ENCODE measurements around the gene GPRIN1. TPM values are rescaled to one million over a fixed set of nuclear protein-coding genes. Genes with fewer than 3 reads are reported as not detected.

The GPRIN1 gene
- total RNA-seq, 2 donors from 2014 or later: 2.1 to 3.1 TPM

GRCh38 chr5:176640616-176641015 is 30.7 kb upstream of the GPRIN1 start:
- Histone ChIP-seq H3K27ac (no peak overlapping the region), H3K9ac (ENCODE audit: low read depth in 2 of 2, low read length in 2 of 2) (no peak overlapping the region)
- intact Hi-C loops (cut with DNase I): no loop called here

GRCh38 chr5:176639981-176640380 is 30.0 kb upstream of the GPRIN1 start:
- Histone ChIP-seq H3K9ac (ENCODE audit: low read depth in 2 of 2, low read length in 2 of 2) (no peak overlapping the region), H3K27ac (no peak overlapping the region), H3K27me3 (no peaks in the 10 kb centered on the region), H3K4me3 (no peak overlapping the region), H3K36me3 (no peaks in the 10 kb centered on the region), H3K4me1 (no peaks in the 10 kb centered on the region), H3K9me3 (no peaks in the 10 kb centered on the region)
- intact Hi-C loops (cut with DNase I): no loop called here
- no peak for TF ChIP-seq CTCF (IDR thresholded peaks at IDR 0.05)
- DNase-seq: no peak

More at GRCh38 chr5:176640616-176641015, 30.7 kb upstream of the GPRIN1 start:
- TF ChIP-seq CTCF (IDR thresholded peaks at IDR 0.05): no peak
- H3K36me3 ChIP-seq: no peaks in the 10 kb centered on the region
- no peak overlapping the region for H3K4me3 ChIP-seq
- no peaks in the 10 kb centered on the region for H3K9me3 ChIP-seq
- H3K27me3 ChIP-seq: no peaks in the 10 kb centered on the region
- DNase-seq: no peak
- H3K4me1 ChIP-seq: no peaks in the 10 kb centered on the region

DNA sequence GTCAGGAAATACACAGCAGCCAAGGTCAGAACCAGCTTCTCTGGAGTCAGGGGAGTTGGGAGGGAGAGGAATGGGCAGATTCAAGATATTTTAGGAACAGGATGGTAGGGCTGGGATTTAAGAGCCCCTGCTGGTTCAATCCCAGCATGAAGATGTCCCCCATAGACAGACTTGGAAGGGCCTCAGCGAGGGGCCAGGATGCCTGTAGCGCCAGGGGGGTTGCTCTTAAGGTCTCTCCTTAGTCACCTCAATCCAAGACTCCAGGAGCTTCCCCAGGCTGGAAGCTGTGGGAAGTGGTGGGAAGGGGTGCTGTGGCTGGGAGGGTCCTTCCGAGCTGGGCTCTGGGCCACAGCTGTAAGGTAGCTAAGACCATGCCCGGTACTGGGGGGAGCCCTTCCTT is 29.3 kb upstream of the GPRIN1 start:
- Histone ChIP-seq H3K27ac (no peak overlapping the region), H3K4me1 (no peaks in the 10 kb centered on the region), H3K4me3 (no peak overlapping the region), H3K9me3 (no peaks in the 10 kb centered on the region), H3K27me3 (no peaks in the 10 kb centered on the region), H3K36me3 (no peaks in the 10 kb centered on the region), H3K9ac (ENCODE audit: low read depth in 2 of 2, low read length in 2 of 2) (no peak overlapping the region)
- no peak for DNase-seq
- TF ChIP-seq CTCF (IDR thresholded peaks at IDR 0.05): no peak
- intact Hi-C loops (cut with DNase I): no loop called here

GRCh38 chr5:176638437-176638836 is 28.5 kb upstream of the GPRIN1 start:
- no peaks in the 10 kb centered on the region for H3K27me3 ChIP-seq
- no peak for DNase-seq
- intact Hi-C loops (cut with DNase I): no loop called here

DNA sequence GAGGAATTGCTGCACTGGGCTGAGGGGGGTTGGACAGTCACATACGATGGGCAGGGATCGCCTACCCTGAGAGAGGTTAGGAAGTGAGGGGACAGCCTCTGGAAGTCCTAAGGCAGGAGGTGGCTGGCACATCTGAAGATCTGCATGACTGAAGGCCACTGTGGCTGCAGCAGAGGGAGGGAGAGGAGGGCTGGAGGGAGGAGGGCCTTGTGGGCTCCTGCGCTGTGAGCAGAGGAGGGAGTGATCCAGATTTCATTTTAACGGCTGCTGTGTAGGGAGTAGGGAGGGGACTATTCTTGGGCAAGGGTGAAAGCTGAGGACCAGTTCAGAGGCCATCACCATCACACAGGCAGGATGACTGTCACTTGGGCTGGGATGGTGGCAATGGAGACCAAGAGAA is 27.6 kb upstream of the GPRIN1 start:
- Histone ChIP-seq H3K9ac (ENCODE audit: low read depth in 2 of 2, low read length in 2 of 2) (no peak overlapping the region), H3K9me3 (no peaks in the 10 kb centered on the region), H3K4me3 (no peak overlapping the region), H3K36me3 (no peaks in the 10 kb centered on the region), H3K27ac (no peak overlapping the region), H3K27me3 (no peaks in the 10 kb centered on the region), H3K4me1 (no peaks in the 10 kb centered on the region)
- DNase-seq: no peak
- TF ChIP-seq CTCF (IDR thresholded peaks at IDR 0.05): no peak
- intact Hi-C loops (cut with DNase I): no loop called here

More at GRCh38 chr5:176638437-176638836, 28.5 kb upstream of the GPRIN1 start:
- TF ChIP-seq CTCF (IDR thresholded peaks at IDR 0.05): no peak
- H3K9ac ChIP-seq (ENCODE audit: low read depth in 2 of 2, low read length in 2 of 2): no peak overlapping the region
- no peaks in the 10 kb centered on the region for H3K4me1 ChIP-seq
- H3K27ac ChIP-seq: no peak overlapping the region
- no peak overlapping the region for H3K4me3 ChIP-seq
- no peaks in the 10 kb centered on the region for H3K9me3 ChIP-seq
- H3K36me3 ChIP-seq: no peaks in the 10 kb centered on the region

GRCh38 chr5:176636426-176636825 is 26.5 kb upstream of the GPRIN1 start:
- intact Hi-C loops (cut with DNase I): no loop called here
- H3K9me3 ChIP-seq: no peaks in the 10 kb centered on the region
- DNase-seq: no peak
- no peaks in the 10 kb centered on the region for H3K4me1 ChIP-seq
- no peaks in the 10 kb centered on the region for H3K36me3 ChIP-seq
- no peak overlapping the region for H3K9ac ChIP-seq (ENCODE audit: low read depth in 2 of 2, low read length in 2 of 2)
- no peak overlapping the region for H3K27ac ChIP-seq
- TF ChIP-seq CTCF (IDR thresholded peaks at IDR 0.05): no peak
- H3K4me3 ChIP-seq: no peak overlapping the region
- H3K27me3 ChIP-seq: peaks cover 9% of the 10 kb centered on the region
